Measurements from ENCODE around the gene SGSH.

The SGSH gene

GRCh38 chr17:80182118-80182844 lies 37.9 kb downstream of the SGSH start:
- TF ChIP-seq GATA2 (IDR thresholded peaks at IDR 0.05; ENCODE audit: low read depth, low read length) (no peak), GATA3 (IDR thresholded peaks at IDR 0.05; ENCODE audit: low read depth, low read length) (no peak)

- TF ChIP-seq GATA3 (IDR thresholded peaks at IDR 0.05; ENCODE audit: low read depth, low read length) (no peak), GATA2 (IDR thresholded peaks at IDR 0.05; ENCODE audit: low read depth, low read length) (no peak)
These were observed 38.7 kb downstream of the SGSH start for GRCh38 chr17:80181431-80181830.

- TF ChIP-seq GATA3 (IDR thresholded peaks at IDR 0.05; ENCODE audit: low read depth, low read length) (no peak), GATA2 (IDR thresholded peaks at IDR 0.05; ENCODE audit: low read depth, low read length) (no peak)
These were observed 39.9 kb downstream of the SGSH start for GRCh38 chr17:80180192-80180591.

- no peak for TF ChIP-seq GATA2 (IDR thresholded peaks at IDR 0.05; ENCODE audit: low read depth, low read length)
- no peak for TF ChIP-seq GATA3 (IDR thresholded peaks at IDR 0.05; ENCODE audit: low read depth, low read length)
These were observed 42.0 kb downstream of the SGSH start for GRCh38 chr17:80177986-80178595.

- no peak for TF ChIP-seq GATA3 (IDR thresholded peaks at IDR 0.05; ENCODE audit: low read depth, low read length)
- no peak for TF ChIP-seq GATA2 (IDR thresholded peaks at IDR 0.05; ENCODE audit: low read depth, low read length)
These were observed 43.4 kb downstream of the SGSH start for GRCh38 chr17:80176757-80177156.

GRCh38 chr17:80173916-80174315 lies 46.2 kb downstream of the SGSH start:
- TF ChIP-seq GATA2 (IDR thresholded peaks at IDR 0.05; ENCODE audit: low read depth, low read length) (no peak), GATA3 (IDR thresholded peaks at IDR 0.05; ENCODE audit: low read depth, low read length) (no peak)

- TF ChIP-seq GATA2 (IDR thresholded peaks at IDR 0.05; ENCODE audit: low read depth, low read length) (no peak), GATA3 (IDR thresholded peaks at IDR 0.05; ENCODE audit: low read depth, low read length) (no peak)
These were observed 47.0 kb downstream of the SGSH start for GRCh38 chr17:80173126-80173525.

GRCh38 chr17:80171681-80172080 lies 48.5 kb downstream of the SGSH start:
- TF ChIP-seq GATA3 (IDR thresholded peaks at IDR 0.05; ENCODE audit: low read depth, low read length) (no peak), GATA2 (IDR thresholded peaks at IDR 0.05; ENCODE audit: low read depth, low read length) (no peak)

- TF ChIP-seq GATA3 (IDR thresholded peaks at IDR 0.05; ENCODE audit: low read depth, low read length) (no peak), GATA2 (IDR thresholded peaks at IDR 0.05; ENCODE audit: low read depth, low read length) (no peak)
These were observed 50.2 kb downstream of the SGSH start, which contains the start of gene CARD14 for GRCh38 chr17:80169784-80170500. TSS of gene CARD14 (plus strand) at chr17:80170030. CDS start at chr17:80181439, 11,409 bp downstream.

- no peak for TF ChIP-seq GATA3 (IDR thresholded peaks at IDR 0.05; ENCODE audit: low read depth, low read length)
- TF ChIP-seq GATA2 (IDR thresholded peaks at IDR 0.05; ENCODE audit: low read depth, low read length), result no peak
These were observed 51.0 kb downstream of the SGSH start for GRCh38 chr17:80169107-80169506.

GRCh38 chr17:80168371-80168770 lies 51.8 kb downstream of the SGSH start:
- TF ChIP-seq GATA3 (IDR thresholded peaks at IDR 0.05; ENCODE audit: low read depth, low read length) (no peak), GATA2 (IDR thresholded peaks at IDR 0.05; ENCODE audit: low read depth, low read length) (no peak)

GRCh38 chr17:80166446-80166845 lies 53.7 kb downstream of the SGSH start:
- no peak for TF ChIP-seq GATA3 (IDR thresholded peaks at IDR 0.05; ENCODE audit: low read depth, low read length)

GRCh38 chr17:80164185-80164584 lies 55.9 kb downstream of the SGSH start:
- TF ChIP-seq GATA3 (IDR thresholded peaks at IDR 0.05; ENCODE audit: low read depth, low read length) (no peak), GATA2 (IDR thresholded peaks at IDR 0.05; ENCODE audit: low read depth, low read length) (no peak)

GRCh38 chr17:80163336-80163735 lies 56.8 kb downstream of the SGSH start:
- TF ChIP-seq GATA2 (IDR thresholded peaks at IDR 0.05; ENCODE audit: low read depth, low read length), result no peak
- TF ChIP-seq GATA3 (IDR thresholded peaks at IDR 0.05; ENCODE audit: low read depth, low read length), result no peak

- TF ChIP-seq GATA3 (IDR thresholded peaks at IDR 0.05; ENCODE audit: low read depth, low read length) (no peak), GATA2 (IDR thresholded peaks at IDR 0.05; ENCODE audit: low read depth, low read length) (peak; percentile 57; the same call in 1 of the 2 replicates)
These were observed 59.6 kb downstream of the SGSH start for GRCh38 chr17:80160536-80160935.

All from SH-SY5Y (cell line).